GM19043 (cell line): ENCODE data around the gene L3MBTL1.
"Not testable (repeated sequence)": the region's sequence is repeated elsewhere in the genome, so short reads cannot be mapped to it uniquely, and the experiment has no call there.

Experiments used
- ATAC-seq: cut with Tn5 transposase; IDR thresholded peaks from one replicate; pipeline ENCODE4 v1.9.1; 2021; ENCODE audit warnings: low read depth; ENCODE audit not compliant: unreplicated experiment

Gene L3MBTL1

DNA sequence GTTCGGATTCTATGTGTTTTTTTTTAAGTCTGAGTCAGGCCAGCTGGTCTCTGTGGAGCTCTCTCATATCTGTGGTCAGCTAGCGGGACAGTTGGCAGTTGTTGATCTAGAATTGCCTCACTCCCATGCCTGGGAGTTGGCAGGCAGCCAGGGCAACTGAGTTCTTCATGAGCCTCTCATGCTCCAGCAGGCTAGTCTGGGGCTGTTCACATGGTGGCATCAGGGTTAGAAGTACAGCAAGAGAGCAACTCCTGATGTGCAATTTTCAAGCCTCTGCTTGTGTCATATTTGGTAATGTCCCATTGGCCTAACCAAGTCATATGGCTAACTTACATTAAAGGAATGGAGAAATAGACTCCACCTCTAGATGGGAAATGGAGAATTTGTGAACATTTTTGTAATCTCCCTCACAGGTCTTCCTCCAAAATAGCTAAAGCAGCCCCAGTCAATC, 76.5 kb downstream of the L3MBTL1 start:
- ATAC-seq: no peak

DNA sequence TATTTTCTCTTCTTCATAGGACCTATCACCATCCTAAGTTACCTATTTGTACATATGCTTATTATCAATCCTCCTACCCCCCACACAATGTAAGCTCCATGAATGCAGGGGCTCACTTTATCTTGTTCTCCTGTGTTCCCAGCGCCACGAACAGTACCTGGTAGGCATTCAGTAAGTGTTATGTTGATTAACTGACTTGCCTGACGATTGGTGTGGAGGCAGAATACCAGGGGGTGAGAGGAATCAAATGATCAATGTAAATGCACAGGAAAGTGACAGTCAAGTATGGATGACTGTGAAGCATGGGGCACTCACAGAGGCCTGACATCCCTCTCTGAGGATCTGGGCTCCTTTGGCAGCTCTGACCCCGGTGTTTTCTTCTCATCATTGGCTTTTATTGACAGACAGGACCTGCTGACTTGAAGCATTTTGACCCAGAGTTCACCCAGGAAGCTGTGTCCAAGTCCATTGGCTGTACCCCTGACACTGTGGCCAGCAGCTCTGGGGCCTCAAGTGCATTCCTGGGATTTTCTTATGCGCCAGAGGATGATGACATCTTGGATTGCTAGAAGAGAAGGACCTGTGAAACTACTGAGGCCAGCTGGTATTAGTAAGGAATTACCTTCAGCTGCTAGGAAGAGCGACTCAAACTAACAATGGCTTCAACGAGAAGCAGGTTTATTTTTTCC, 77.1 kb downstream of the L3MBTL1 start:
- ATAC-seq: no peak

DNA sequence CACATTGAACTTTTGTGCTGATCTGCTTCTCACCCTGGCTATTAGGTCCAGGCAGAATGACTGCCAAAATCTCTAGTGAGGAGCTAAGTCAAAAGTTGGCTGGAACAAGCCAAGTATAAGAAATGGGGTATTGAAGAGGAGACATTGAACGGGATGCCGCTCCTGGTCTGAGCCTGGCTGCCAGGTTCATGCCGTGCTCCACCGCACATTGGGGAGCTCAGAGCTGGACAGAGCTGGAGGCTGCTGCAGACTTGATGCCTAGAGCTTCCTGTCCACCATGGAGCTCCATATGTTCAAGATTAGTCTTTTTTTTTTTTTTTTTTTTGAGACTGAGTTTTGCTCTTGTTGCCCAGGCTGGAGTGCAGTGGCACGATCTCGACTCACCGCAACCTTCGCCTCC, 79.1 kb downstream of the L3MBTL1 start:
- no peak for ATAC-seq

DNA sequence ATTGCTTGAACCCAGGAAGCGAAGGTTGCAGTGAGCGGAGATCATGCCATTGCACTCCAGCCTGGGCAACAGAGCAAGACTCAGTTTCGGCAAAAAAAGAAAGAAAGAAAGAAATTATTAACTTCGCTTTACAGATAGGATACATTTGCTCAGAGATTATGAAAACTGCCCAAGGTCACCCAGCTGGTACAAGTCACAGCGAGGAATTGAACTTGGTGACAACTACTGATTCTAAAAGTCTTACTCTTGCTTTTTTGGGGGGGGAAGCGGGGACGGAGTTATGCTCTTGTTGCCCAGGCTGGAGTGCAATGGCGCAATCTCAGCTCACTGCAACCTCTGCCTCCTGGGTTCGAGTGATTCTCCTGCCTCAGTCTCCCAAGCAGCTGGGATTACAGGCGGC, 81.0 kb downstream of the L3MBTL1 start:
- ATAC-seq: not testable (repeated sequence)

DNA sequence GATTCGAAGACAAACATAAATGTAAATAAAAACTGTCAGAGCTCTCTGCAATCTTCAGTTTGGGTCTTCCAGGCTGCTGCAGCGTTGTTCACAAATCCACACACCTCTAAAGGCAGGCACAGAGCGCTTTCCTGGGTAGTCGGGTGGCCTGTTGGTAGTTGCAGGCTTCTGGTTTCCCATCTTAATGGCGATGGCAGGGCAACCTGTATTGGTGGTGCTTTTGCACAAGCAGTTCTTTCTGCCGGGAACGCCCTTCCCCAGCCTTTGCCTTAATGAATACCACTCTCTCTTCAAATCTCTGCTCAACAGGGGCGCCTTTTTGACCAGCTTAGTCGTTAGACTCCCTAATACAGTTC, 82.5 kb downstream of the L3MBTL1 start:
- ATAC-seq: no peak

DNA sequence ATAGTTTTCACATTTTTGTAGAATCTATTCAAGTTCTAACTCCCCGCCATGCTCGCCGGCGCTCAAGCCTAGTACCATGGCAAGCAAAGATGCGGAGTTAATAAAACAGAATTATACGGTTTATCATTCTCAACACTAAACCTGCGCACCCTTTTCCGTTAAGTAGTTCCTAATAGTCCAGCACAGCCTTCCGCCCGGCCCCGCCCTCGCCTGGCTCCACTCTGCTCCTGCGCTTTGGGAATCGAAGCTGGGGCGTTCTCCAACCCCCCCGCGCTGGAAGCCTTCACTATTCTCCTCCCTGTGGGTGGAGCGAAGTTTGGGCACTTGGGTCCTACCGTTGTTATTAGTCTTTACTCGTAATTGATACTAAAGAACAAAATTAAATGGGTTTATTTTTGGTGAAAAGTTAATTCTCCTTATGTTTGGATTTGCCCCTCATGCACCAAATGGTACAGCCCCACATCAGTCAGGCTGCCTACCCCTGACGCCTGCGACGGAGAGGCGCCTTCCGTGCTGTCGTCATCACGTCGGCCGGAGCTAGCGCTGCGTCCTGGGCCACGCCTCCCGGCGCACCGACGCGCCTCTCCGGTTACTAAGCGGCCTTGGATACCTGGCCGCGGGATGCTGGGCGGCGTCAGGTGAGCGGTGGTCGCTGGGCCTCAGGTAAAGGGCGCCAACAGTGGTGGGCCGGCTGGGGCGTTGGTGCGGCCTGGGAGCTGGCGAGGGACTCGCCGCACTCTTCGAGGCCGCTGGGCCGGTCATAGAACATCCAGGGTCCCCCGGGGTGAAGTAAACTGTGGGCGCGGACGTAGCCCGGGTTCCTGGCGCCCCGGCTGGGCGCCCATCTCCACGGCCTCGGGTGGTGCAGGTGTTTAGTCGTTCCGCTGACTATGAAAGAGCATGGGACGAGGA, 83.2 kb downstream of the L3MBTL1 start, which contains the start of gene IFT52:
TSS of gene IFT52 (plus strand) at position 546 of the 912 bp plus-strand sequence. CDS start 3,762 bp downstream, outside the sequence.
- peak; percentile 98 for ATAC-seq
